Left cardiac atrium (tissue), 4 donors: ENCODE measurements around the gene RFC4. TPM values are rescaled to one million over a fixed set of nuclear protein-coding genes. Genes with fewer than 3 reads are reported as not detected.

Experiments used
- ATAC-seq, 2 donors: fragments of 200-7000 bp; cut with Tn5 transposase; one replicate each; pipeline ENCODE4 v1.9.1; 2020; ENCODE audit warnings: mild to moderate bottlenecking in 2 of 2, moderate library complexity in 2 of 2
- DNase-seq: peaks from one replicate; pipeline ENCODE4 v3.0.0-alpha.2; 2020
- intact Hi-C, 2 donors: fragments of 100-400 bp; cut with DNase I; formaldehyde crosslinking; loops; one replicate each; pipeline versions ENCODE4 v1.14.1 to v1.15.1; 2022 to 2023
- total RNA-seq, 2 donors: library from RNA; stranded (reverse); fragmentation: NEBNext Ultra II Directional; extraction: Animal tissue kit (Norgen Biotek cat#: 25700); gene quantifications; one replicate each; pipeline ENCODE4 v1.2.1, GENCODE V29; 2021
- donor health status: DM: no; HTN: yes; CAD: no.
- donor health status: DM: no; HTN: yes; CAD: no; lungs with severe emphysema.
- donor health status: DM: yes; HTN: yes; CAD: no.
- donor health status: Dilated cardiomyopathy.

Gene RFC4
- total RNA-seq, 2 donors from 2014 or later, result 9.6 to 12.0 TPM

DNA sequence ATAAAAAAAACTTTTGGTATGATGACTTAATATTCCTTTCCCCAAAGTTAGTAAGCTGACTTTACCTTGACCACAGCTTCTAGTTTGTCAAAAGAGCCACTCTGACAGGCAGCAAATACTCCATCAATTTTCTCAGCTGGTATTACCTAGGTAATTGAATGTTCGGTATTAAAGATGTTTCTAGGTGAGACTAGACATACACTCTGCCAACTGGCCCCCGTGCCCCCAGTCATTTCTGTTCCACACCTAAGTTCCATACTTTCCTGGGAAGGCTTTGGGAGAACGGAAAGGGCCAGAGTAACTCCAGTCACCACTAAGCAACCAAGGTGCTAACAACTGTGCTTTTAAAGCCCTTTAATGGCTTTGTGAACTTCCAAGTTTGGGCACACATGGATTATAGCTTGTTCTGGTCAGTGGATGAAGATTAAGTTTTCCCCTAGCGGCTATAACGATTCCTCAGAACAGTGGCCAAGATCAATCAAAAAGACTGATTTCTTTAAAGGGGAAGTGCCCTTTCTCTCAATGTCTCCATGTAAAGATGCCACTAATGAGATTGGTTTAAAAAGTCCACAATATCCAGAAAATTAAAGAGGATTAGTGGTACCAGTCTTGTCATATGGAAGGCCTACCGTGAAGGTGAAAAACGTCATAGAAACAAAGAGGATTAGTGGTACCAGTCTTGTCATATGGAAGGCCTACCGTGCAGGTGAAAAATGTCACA lies 15.9 kb downstream of the RFC4 start:
- ATAC-seq, result peak; percentile 33 to 38
- intact Hi-C loops, result no loop called here
- no peak for DNase-seq

DNA sequence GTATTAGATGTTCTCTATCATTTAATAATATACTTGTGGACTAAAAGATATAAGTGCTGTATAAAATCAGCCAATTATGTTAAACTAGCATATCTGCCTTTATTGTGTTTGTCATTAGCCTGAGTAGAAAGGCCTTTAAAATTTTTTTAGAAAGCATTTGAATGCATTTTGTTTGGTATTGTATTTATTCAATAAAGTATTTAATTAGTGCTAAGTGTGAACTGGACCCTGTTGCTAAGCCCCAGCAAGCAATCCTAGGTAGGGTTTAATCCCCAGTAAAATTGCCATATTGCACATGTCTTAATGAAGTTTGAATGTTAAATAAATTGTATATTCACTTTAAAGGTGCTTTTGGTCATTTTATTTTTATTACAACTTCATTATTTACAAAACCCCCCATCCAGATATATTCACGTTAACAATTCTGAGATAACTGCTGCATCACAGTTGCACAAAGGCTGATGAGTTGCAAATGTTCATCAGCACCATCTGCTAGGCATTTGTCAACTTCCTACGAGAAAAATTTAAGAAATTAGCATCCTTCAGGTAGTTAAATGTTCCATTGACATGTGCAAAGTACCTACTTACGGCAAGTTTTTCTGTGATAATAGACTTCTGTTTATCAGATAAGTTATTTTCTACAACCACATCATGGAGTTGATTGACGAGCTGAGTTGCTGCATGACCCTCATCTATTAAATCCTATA lies 16.6 kb downstream of the RFC4 start:
- ATAC-seq, result no peak
- intact Hi-C loops, result no loop called here
- no peak for DNase-seq

DNA sequence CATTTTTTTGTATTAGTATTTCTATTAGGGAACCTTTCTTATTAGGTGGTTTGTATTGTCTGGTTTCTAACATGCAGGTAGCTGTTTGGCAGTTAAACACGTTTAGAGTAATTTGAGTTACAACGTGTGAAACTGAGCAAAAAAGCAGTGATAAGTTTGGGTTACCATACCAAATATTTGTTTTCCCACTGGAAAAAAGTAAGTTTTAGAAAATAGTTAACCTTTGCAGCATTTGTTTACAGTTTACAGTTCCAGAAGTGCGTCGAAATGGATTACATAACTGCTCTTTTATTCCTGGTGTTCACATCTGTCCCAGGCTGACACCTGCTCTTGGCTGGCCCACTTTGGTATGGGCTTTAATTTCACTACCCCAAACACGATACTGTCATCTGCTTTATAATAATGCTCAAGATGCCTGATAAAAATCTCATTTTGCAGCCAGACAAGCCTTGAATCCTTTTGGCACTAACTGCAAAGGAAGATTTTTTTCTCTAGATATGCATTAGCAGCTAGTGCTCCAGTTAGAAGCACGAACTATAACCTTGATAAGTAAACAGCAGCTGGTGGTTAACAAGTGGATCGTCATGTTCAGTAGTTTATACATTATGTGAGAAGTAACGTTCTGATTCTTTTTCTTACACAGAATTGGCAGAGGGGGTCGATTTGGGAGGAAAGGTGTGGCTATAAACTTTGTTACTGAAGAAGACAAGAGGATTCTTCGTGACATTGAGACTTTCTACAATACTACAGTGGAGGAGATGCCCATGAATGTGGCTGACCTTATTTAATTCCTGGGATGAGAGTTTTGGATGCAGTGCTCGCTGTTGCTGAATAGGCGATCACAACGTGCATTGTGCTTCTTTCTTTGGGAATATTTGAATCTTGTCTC lies 17.6 kb downstream of the RFC4 start:
- no peak for DNase-seq
- intact Hi-C loops, result no loop called here
- ATAC-seq, result no peak

DNA sequence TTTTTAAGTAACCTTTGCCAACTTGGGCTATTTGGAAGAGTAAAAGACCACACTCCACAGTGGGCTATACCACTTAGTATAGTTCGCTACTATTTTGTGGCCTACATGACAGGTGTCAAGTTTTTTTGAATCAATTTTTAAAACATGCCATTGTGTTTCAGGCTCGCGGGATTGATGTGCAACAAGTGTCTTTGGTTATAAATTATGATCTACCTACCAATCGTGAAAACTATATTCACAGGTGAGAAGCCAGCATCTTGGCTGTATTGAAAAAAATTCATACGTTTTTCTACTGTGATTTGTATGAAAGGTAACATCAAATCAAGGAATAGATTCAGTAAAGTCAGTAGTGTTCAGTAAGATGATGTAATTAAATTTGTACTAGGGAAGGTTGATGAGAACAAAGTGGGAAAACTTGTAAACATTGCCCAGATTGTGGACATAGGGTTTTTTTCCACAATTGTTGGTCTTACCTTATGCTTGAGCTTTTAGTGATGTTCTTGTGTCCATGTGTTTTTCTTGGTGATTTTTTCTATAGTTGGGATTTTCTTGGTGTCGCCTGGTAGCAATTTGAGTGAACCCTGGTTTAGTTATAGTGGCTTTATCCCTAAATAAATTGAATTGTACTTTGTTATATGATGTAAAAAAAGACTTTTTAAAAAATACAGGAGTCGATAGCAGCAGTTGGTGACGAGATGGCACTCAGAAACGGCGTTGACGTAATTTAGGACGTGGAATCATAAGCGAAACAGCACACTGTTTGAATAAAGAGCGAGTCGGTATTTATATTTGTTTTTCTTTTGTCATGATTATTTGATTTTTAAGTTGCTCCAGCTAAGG lies 18.4 kb downstream of the RFC4 start:
- ATAC-seq, result no peak
- intact Hi-C loops, result no loop called here
- DNase-seq, result no peak

DNA sequence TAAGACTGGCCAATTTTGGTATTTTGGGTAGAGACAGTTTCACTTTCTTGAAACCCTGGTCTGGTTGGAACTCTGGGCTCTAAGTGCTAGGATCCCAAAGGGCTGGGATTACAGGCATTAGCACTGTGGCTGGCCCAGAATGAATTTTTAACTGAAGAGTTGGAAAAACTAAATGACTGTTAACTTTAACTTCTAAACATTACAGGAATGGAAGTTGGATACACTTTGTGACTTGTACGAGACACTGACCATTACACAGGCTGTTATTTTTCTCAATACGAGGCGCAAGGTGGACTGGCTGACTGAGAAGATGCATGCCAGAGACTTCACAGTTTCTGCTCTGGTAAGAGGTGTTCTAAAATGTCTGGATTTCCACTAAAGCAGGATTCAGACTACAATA lies 19.4 kb downstream of the RFC4 start:
- intact Hi-C loops, result no loop called here
- DNase-seq (no peak), ATAC-seq (no peak)

DNA sequence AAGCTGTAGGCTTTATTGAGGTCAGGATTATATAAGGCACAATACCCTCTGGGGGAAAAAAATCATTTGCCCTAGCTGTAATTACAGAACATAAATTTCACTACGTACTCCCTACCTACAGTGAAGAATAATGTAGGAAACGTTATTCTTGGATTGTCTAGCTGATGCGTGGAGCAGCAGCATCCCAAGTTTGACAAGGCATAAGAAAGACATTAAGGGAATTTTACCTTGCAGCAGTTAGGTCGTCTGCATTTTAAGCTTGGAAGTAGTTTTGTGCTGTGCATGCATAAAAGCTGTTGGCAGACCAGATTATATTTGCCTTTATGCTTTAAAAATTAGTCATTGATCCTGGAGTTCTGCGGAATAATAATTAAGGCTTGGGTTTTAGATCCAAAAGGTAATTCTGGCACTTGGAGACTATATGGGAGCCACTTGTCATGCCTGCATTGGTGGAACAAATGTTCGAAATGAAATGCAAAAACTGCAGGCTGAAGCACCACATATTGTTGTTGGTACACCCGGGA lies 20.7 kb downstream of the RFC4 start:
- DNase-seq (no peak), ATAC-seq (no peak)
- intact Hi-C loops, result no loop called here

DNA sequence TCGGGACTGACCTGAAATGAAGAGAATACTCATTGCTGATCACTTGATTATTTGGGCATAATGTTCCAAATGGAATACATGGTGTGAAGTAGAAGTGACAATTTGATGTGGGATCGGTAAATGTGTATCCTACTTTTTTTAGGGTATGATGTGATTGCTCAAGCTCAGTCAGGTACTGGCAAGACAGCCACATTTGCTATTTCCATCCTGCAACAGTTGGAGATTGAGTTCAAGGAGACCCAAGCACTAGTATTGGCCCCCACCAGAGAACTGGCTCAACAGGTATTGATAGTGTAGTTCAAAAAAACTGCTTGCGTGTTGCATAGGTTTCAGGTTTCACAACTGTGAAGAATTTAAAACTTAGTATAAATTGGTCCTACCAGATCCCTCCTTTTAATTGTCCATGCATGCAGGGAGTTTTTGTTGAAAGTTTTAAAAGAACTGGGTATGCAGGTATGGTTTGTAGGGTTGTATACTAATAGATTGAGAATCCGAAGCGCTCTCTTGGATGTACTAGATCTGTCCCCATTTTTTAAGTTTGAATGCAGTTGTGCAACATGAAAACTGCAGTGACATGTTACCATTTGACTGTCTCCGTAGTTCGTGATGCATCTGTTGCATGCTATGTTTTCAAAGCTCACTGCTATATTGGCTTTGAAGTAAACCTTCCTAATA lies 21.3 kb downstream of the RFC4 start:
- ATAC-seq (no peak), DNase-seq (no peak)
- intact Hi-C loops, result no loop called here

DNA sequence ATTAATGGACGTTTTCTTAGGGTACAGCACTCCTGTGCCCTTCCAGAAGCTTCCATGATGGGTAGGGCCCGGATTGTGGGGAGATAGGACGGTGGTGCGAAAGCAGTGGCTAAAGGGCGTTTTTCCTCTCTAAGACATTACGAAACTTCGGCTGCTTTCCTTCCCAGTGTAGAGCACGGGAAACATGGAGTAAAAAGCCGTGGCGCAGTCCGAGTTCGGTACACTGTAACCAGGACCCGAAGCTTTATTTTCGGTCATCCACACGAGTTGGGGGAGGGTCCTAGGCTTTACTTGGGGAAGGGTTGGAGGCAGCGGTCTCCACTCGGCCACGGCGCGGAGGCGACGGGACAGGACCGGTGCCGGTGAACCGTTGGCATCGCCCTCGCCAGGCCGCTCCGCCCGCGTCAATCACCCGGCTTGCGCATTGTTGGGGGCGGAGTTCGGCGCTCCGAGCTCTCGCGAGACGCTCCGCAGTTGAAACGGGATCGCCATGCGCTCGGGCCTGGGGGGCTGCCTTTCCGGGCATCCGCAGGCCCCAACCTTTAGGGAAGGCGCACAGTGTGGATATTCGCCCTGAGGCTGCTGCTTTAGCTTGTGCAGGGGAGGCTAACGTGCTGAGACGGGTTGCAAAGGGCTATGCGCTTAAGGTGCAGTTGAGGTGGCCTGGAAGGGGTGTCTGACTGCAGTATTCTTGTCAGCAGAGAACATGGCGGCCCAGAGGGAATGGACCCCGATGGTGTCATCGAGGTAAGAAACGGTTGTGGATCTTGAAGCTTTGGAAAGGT lies 22.4 kb downstream of the RFC4 start:
- intact Hi-C loops, result no loop called here
- DNase-seq (peak; percentile 90), ATAC-seq (peak; percentile 91 to 93)

DNA sequence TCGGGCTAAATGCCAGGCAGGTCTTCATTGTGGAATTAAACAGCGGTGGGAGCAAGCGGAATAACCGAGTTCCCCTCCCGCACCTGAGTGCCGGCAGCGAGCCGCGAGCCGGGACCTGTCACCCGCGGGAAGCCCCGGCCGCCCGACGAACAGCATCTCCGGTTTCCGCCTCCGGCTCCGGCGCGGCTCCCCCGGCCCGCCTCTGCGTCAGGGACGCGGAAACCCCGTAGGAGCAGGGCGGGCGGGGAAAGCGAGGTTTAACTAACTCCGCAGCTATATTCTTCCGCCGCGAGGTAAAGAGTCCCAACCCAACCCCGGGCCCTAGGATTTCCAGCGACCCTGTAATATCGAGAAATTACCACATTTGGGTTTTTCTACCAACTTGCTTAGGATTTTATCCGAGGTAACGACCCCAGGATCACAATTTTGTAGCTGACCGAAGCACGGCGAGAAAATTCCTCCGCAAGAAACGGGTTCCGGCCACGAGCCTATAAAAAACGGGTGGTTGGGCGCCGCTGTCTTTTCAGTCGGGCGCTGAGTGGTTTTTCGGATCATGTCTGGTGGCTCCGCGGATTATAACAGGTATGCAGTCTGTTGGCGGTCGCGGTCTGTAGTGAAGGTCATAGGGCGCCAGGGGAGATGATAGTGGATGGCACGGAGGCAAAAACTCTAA lies 23.1 kb downstream of the RFC4 start, which contains the start of gene EIF4A2:
Gene EIF4A2, plus strand, starts transcription at position 520 of the 673 bp plus-strand sequence. Its CDS starts 34 bp downstream, at position 554.
- ATAC-seq (peak; percentile 91), DNase-seq (peak; percentile 92)
- intact Hi-C loops, result no loop called here

DNA sequence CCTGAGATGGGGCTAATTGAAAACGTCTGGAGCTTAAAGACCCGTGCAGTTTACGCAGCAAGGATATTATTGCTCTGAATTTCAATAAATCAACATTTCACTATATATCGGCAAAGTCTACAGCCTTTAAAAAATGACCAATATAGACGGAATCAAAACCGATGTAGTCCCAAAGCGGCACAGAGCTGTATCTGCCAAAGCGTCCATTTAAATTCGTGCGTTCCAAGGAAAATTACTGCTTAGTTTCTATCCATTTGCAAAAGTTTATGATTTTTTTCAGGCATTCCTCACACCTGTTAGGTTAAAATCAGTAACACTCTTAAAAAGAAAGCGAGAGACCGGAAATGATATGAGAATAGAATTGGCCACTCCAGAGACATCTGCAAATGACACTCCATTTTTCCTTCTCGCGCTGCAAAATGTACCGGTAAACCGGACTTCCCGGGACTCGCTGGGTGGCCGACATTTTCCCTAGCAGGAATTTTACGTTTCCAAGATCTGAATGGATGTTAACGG lies 23.7 kb downstream of the RFC4 start:
- ATAC-seq (peak; percentile 7 to 10), DNase-seq (no peak)
- intact Hi-C loops, result no loop called here

DNA sequence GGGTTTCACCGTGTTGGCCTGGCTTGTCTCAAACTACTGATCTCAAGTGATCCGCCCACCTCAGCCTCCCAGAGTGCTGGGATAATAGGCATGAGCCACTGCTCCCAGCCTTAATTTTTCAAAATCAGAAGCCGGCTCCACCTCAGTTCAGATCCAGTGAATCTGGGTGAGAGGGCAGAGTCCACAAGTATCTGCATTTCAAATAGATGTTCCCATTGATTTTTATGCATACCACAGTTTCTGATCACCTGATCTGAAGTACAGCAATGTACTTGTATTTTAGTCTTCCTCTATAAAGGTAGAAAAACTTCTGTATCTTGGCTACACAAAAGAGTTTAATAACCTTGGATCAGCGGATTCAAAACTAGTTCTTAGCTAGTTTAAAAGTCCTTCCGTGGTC lies 27.1 kb downstream of the RFC4 start:
- intact Hi-C loops, result no loop called here
- no peak for DNase-seq
- ATAC-seq, result no peak

DNA sequence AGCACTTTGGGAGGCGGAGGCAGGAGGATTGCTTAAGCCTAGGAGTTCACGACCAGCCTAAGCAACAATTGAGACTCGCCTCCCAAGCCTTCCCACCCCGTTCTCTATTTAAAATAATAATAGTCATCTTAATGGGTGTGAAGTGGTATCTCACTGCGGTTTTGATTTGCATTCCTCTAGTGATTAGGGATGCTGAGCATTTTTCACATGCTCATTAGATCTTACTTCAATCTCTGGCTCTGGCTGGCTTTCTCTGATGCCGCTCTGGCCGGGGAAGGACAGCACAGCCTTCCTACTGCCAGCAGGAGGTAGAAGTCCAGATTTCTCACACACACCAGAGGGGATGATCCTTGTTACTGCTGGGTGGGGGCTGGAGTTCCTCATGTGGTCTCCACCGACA lies 30.3 kb downstream of the RFC4 start:
- ATAC-seq (no peak), DNase-seq (no peak)
- intact Hi-C loops, result no loop called here

DNA sequence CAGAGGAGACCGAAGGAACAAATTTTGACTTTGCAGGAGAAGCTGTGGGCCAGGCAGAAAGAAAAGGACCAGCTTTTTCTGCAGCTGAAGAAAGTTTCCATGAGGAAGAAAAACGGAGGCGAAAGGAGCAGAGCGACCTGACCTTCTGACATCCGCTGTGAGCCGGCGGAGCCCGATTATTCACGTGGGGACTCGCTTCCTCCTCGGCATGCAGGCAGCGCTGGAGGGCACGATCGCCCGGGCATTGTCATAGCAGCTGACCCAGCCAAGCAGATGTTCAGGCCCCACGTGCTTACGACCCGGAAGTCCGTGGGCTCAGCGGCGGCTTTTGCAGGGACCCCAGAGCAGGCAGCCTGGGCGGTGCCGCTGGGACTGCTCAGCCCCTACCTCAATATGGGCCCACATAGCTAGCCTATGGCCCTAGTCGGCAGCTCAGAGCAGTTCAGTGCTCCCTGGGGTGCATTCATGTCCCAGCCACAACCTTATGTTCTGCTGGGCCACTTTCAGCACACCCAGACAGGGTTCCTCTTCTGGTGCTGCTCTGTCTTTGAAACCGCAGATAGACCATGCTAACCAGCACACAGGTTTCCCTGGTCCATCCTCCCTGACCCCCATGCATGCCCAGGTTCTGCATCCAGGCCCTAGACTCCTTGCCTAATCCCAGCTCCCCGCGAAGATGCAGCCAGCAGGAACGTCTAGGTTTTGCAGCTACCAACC lies 33.4 kb downstream of the RFC4 start:
- ATAC-seq, result peak; percentile 86 to 93
- DNase-seq, result peak; percentile 80
- intact Hi-C loops, result no loop called here

DNA sequence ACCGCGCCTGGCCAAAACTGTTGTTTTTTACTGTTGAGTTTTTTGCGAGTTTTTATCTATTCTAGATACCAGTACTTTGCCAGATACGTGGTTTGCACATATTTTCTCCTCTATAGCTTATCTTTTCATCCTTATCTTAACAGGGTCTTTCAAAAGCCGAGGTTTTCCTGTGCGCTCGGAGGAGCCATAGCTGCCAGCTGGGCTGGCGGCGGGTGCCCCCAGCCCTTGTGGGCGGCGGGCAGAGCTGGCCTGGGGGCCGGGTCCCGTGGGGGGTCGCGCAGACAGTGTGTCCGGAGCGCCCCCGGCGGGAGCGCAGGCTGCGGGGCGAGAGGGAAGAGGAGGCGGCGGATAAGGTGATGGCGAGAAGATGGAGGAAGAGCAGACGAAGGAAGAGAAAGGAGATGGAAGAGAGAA lies 34.0 kb downstream of the RFC4 start:
- intact Hi-C loops, result no loop called here
- DNase-seq (no peak), ATAC-seq (peak; percentile 45 to 56)

DNA sequence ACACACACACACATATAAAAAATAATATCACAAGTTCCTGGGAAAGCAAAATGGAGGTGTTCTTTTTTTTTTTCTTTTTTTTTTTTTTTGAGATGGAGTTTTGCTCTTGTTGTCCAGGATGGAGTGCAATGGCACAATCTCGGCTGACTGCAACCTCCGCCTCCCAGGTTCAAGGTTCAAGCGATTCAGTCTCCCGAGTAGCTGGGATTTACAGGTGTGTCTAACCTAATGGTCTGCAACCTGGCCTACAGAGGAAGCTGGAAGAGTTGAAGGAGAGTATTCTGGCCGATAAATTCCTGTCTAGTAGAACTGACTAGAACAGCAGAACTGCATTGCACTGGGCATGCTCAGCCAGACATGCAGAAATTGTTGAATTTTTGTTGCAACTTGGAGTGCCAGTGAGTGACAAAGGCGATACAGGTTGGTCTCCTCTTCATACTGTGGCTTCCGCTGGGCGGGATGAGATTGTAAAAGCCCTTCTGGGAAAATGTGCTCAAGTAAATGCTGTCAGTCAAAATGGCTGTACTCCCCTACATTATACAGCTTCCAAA lies 45.3 kb downstream of the RFC4 start:
- ATAC-seq, result no peak
- no peak for DNase-seq
- intact Hi-C loops, result no loop called here
